HepG2 (cell line): ENCODE results near the gene CEP78. TPM values are rescaled to one million over a fixed set of nuclear protein-coding genes. Genes with fewer than 3 reads are reported as not detected.

Experiments
- ATAC-seq: fragments of 200-7000 bp; cut with Tn5 transposase; 3 replicates; pipeline ENCODE4 v1.9.1; 2020; ENCODE audit warnings: mild to moderate bottlenecking, moderate library complexity
- BruUV-seq: library from RNA; stranded (reverse); fragments of 400-500 nt; replicated peaks from 2 replicates; lab custom pipeline; 2021; lab: Mats Ljungman, UMichigan
- CTCF ChIA-PET: fragments of 300-600 bp; formaldehyde crosslinking; extraction: SDS; loops from one replicate; lab custom pipeline; 2021; ENCODE audit warnings: low total read pairs, inconsistent platforms, low intra/inter-chr PET ratio; lab: Yijun Ruan, JAX
- POLR2A ChIA-PET: fragments of 350-600 bp; sonication (Branson Sonifier 250); formaldehyde crosslinking; loops from one replicate; lab custom pipeline; 2020; ENCODE audit warnings: antibody characterized with exemption, inconsistent platforms; lab: Yijun Ruan, JAX
- DNase-seq: peaks from one replicate; pipeline ENCODE4 v3.0.0-alpha.2; 2015; ENCODE audit warnings: low spot score
- FAIRE-seq: peaks from 3 replicates; lab custom pipeline; 2011; peaks lifted over from hg19 to GRCh38; lab: Jason Lieb, UNC
- H2AFZ ChIP-seq: one replicate; pipeline ENCODE4 v1.6.1; 2011; ENCODE audit warnings: low read length, inconsistent platforms
- H3K27ac ChIP-seq: fragments of 300-600 bp; 3 replicates; pipeline ENCODE4 v1.8.0; 2011; ENCODE audit warnings: mixed run types, mild to moderate bottlenecking, mixed read lengths, low read length, inconsistent platforms; ENCODE audit not compliant: insufficient read depth; ENCODE audit errors: extremely low read length
- H3K27me3 ChIP-seq, 2 experiments: fragments of 200-600 bp in 1 of 2; 2 replicates in 1 of 2; 3 replicates in 1 of 2; pipeline versions ENCODE4 v1.6.0 to v1.8.0; 2011; ENCODE audit warnings: low read length in 2 of 2, mild to moderate bottlenecking in 2 of 2, moderate library complexity in 2 of 2, inconsistent platforms in 1 of 2; ENCODE audit not compliant: insufficient read depth in 2 of 2, control insufficient read depth in 1 of 2
- H3K36me3 ChIP-seq, 2 experiments: fragments of 200-600 bp in 1 of 2; replicated peaks in 1 of 2; 2 replicates in 1 of 2; 3 replicates in 1 of 2; pipeline versions ENCODE4 v1.5.1 to v1.8.0; 2011; ENCODE audit warnings: low read length in 2 of 2, inconsistent platforms in 1 of 2; ENCODE audit not compliant: insufficient read depth in 2 of 2, control insufficient read depth in 1 of 2
- H3K4me1 ChIP-seq: 2 replicates; pipeline ENCODE4 v1.5.1; 2012; ENCODE audit warnings: low read length, inconsistent platforms; ENCODE audit not compliant: insufficient read depth
- H3K4me2 ChIP-seq: 2 replicates; pipeline ENCODE4 v1.6.0; 2011; ENCODE audit warnings: low read depth, low read length, inconsistent platforms
- H3K4me3 ChIP-seq, 3 experiments: fragments of 200-600 bp in 1 of 3; sonication (generic), shearing (Covaris generic) in 1 of 3; replicated peaks in 1 of 3; 2 replicates each; pipeline ENCODE4 v1.5.1; 2011 to 2016; ENCODE audit warnings: low read length in 3 of 3, inconsistent platforms in 2 of 3, low read depth in 2 of 3, mild to moderate bottlenecking in 2 of 3, control low read depth in 1 of 3, mixed read lengths in 1 of 3; ENCODE audit not compliant: insufficient read depth in 1 of 3
- H3K79me2 ChIP-seq: one replicate; pipeline ENCODE4 v1.6.1; 2011; ENCODE audit warnings: low read length, inconsistent platforms; ENCODE audit not compliant: insufficient read depth
- H3K9ac ChIP-seq: 2 replicates; pipeline ENCODE4 v1.6.0; 2011; ENCODE audit warnings: mild to moderate bottlenecking, low read depth, low read length, inconsistent platforms; ENCODE audit not compliant: insufficient read depth
- H3K9me3 ChIP-seq: 2 replicates; pipeline ENCODE4 v1.5.1; 2012; ENCODE audit warnings: mild to moderate bottlenecking, low read length
- H4K20me1 ChIP-seq: 2 replicates; pipeline ENCODE4 v1.6.0; 2011; ENCODE audit warnings: inconsistent platforms, mild to moderate bottlenecking, low read length, moderate library complexity; ENCODE audit not compliant: insufficient read depth
- ADNP ChIP-seq: sonication (generic); formaldehyde crosslinking; IDR thresholded peaks from 2 replicates; pipeline ENCODE4 v1.4.0; 2020; ENCODE audit warnings: missing genetic modification reagents
- FOXP4 ChIP-seq: sonication (generic); formaldehyde crosslinking; IDR thresholded peaks from 2 replicates; pipeline ENCODE4 v1.4.0; 2020; ENCODE audit warnings: missing genetic modification reagents
- GRHL1 ChIP-seq: sonication (generic); formaldehyde crosslinking; conservative IDR thresholded peaks from 2 replicates; pipeline ENCODE4 v1.8.0; 2022; ENCODE audit warnings: missing genetic modification reagents
- KDM5A ChIP-seq: fragments of 200-600 bp; sonication (generic); IDR thresholded peaks from 2 replicates; pipeline ENCODE4 v1.7.0; 2018; ENCODE audit warnings: antibody characterized with exemption, mild to moderate bottlenecking, low read length, borderline replicate concordance
- MED1 ChIP-seq: sonication (generic); formaldehyde crosslinking; IDR thresholded peaks from 2 replicates; pipeline ENCODE4 v1.4.0; 2020; ENCODE audit warnings: missing genetic modification reagents
- PCBP1 ChIP-seq: fragments of 200-400 bp; formaldehyde crosslinking; IDR thresholded peaks from 2 replicates; pipeline ENCODE4 v1.6.1; 2017; ENCODE audit warnings: mild to moderate bottlenecking, low read depth, low read length, borderline replicate concordance
- PHF21A ChIP-seq: sonication (generic); formaldehyde crosslinking; IDR thresholded peaks from 2 replicates; pipeline ENCODE4 v1.5.0; 2020; ENCODE audit warnings: mild to moderate bottlenecking, missing genetic modification reagents
- RXRA ChIP-seq: sonication (generic); formaldehyde crosslinking; IDR thresholded peaks from 2 replicates; pipeline ENCODE4 v1.5.1; 2020; ENCODE audit warnings: missing genetic modification reagents
- SIN3B ChIP-seq: fragments of 150-350 bp; IDR thresholded peaks from 2 replicates; pipeline ENCODE4 v1.6.1; 2014; ENCODE audit warnings: low read length
- TCF12 ChIP-seq, 2 experiments: fragments of 450-650 bp in 1 of 2; sonication (generic) in 1 of 2; formaldehyde crosslinking in 1 of 2; IDR thresholded peaks; 2 replicates each; pipeline versions ENCODE4 v1.6.1 to v1.8.0; 2017 to 2022; ENCODE audit warnings: antibody characterized with exemption in 1 of 2, mild to moderate bottlenecking in 1 of 2, missing genetic modification reagents in 1 of 2, moderate library complexity in 1 of 2
- ZNF256 ChIP-seq: sonication (generic); formaldehyde crosslinking; conservative IDR thresholded peaks from 2 replicates; pipeline ENCODE4 v1.4.0; 2020; ENCODE audit warnings: missing genetic modification reagents
- ZNF333 ChIP-seq: sonication (generic); formaldehyde crosslinking; IDR thresholded peaks from 2 replicates; pipeline ENCODE4 v1.4.0; 2020; ENCODE audit warnings: mild to moderate bottlenecking, missing genetic modification reagents, borderline replicate concordance
- ZSCAN30 ChIP-seq: sonication (generic); formaldehyde crosslinking; IDR thresholded peaks from 2 replicates; pipeline ENCODE4 v1.5.0; 2020; ENCODE audit warnings: mild to moderate bottlenecking, missing genetic modification reagents
- WGBS: methylation state at CpG from one replicate; pipeline ENCODE4 v1.1.6; 2017; ENCODE audit warnings: low lambda C conversion rate; 5-methylcytosine and 5-hydroxymethylcytosine counted together
- in situ Hi-C: cut with HindIII; loops from 2 replicates; pipeline ENCODE4 v1.10.0; 2017; ENCODE audit warnings: low pct_unique_long_range_greater_than_20kb; ENCODE audit not compliant: extremely low pct_ligation_motif_present
- intact Hi-C: fragments of 100-400 bp; cut with micrococcal nuclease; formaldehyde crosslinking; loops from one replicate; pipeline ENCODE4 v1.10.0; 2022; ENCODE audit not compliant: unreplicated experiment
- polyA plus RNA-seq, 8 experiments: library from polyadenylated mRNA; depleted of rRNA in 3 of 8; stranded (reverse) in 7 of 8; unstranded in 1 of 8; fragments of >200 nt; fragmentation: Illumina TruSeq in 4 of 8; extraction: Trizol in 4 of 8; gene quantifications; 2 replicates each; pipeline versions ENCODE4 v1.2.1 to v1.2.3, GENCODE V29; 2011 to 2016; ENCODE audit warnings: low read depth in 4 of 8, missing spikeins in 1 of 8, mixed read lengths in 1 of 8; ENCODE audit not compliant: insufficient read depth in 1 of 8
- total RNA-seq, 5 experiments: library from RNA; depleted of rRNA; stranded (reverse); fragments of >200 nt; fragmentation: Illumina TruSeq; extraction: Trizol; gene quantifications; 2 replicates each; pipeline ENCODE4 v1.2.3, GENCODE V29; 2016; ENCODE audit warnings: low read depth in 1 of 5
- TF ChIP-seq, protein P1 (sequence below): sonication (generic); formaldehyde crosslinking; IDR thresholded peaks from 2 replicates; pipeline ENCODE4 v1.4.0; 2020; ENCODE audit warnings: missing genetic modification reagents
- TF ChIP-seq, protein P2 (sequence below): sonication (generic); formaldehyde crosslinking; conservative IDR thresholded peaks from 2 replicates; pipeline ENCODE4 v1.4.0; 2020; ENCODE audit warnings: missing genetic modification reagents
- TF ChIP-seq, protein P3 (sequence below): sonication (generic); formaldehyde crosslinking; IDR thresholded peaks from 2 replicates; pipeline ENCODE4 v1.4.0; 2020; ENCODE audit warnings: missing genetic modification reagents

Gene CEP78
- total and polyA plus RNA-seq, 2 of the 13 experiments (the other 11 are each of a cell fraction or from before 2014, with no cell fraction given): 5.1 to 30.8 TPM

- no peak for TF ChIP-seq KDM5A
Measured at GRCh38 chr9:78218890-78219289, 17.0 kb upstream of the CEP78 start (continued).

DNA sequence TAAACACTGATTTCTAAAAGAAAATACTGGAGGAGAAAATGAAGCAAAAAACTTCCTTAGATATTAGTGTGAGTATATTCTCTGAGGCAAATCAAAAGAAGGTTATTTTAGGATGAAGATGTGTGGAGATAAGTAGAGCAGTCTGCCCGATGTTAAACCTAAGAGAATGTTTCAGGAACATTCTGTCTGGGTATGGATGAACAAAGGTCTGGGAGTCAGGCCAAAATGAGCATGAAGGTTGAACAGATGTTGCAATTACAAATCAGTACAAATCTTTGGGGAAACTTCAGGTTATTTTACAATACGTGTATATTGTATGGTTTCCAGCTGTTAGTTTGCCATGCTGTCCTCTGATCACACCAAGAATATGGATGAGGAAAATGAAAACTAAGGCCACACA is 14.4 kb upstream of the CEP78 start:
- no peak overlapping the region for H3K27ac ChIP-seq
- FAIRE-seq: no peak
- H3K4me3 ChIP-seq: no peak overlapping the region
- ChIA-PET POLR2A (no interaction called here), CTCF (no interaction called here)
- no peak overlapping the region for H3K4me2 ChIP-seq
- 0% methylated on average over 2 of the region's 2 CpGs for WGBS
- no peaks in the 10 kb centered on the region for H3K36me3 ChIP-seq
- in situ Hi-C loops (no loop called here), intact Hi-C loops (no loop called here)
- H4K20me1 ChIP-seq: no peaks in the 10 kb centered on the region
- no peak for ATAC-seq
- no peaks in the 10 kb centered on the region for H3K79me2 ChIP-seq
- no peak for DNase-seq
- no peaks in the 10 kb centered on the region for H3K4me1 ChIP-seq
- BruUV-seq: no TSS peak
- H2AFZ ChIP-seq: no peak overlapping the region
- H3K27me3 ChIP-seq: 0 out of 5 replicates have a peak, but pooled peaks cover 0 to 5% of the 10 kb centered on the region in 2 experiments
- H3K9me3 ChIP-seq: no peaks in the 10 kb centered on the region
- H3K9ac ChIP-seq: no peak overlapping the region
- TF ChIP-seq PCBP1 (no peak), ADNP (no peak), ZSCAN30 (CRISPR knock-in tag) (no peak), PHF21A (CRISPR knock-in tag) (no peak), GRHL1 (no peak), MED1 (no peak), TCF12 (IDR thresholded peaks at IDR 0.05) (no peak), TCF12 (CRISPR knock-in tag; IDR thresholded peaks at IDR 0.05) (no peak), ZNF256 (no peak), RXRA (CRISPR knock-in tag) (no peak), FOXP4 (CRISPR knock-in tag) (no peak), SIN3B (no peak), ZNF333 (CRISPR knock-in tag) (no peak)
- TF ChIP-seq, protein P1, sequence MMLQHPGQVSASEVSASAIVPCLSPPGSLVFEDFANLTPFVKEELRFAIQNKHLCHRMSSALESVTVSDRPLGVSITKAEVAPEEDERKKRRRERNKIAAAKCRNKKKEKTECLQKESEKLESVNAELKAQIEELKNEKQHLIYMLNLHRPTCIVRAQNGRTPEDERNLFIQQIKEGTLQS (CRISPR knock-in tag): no peak
- TF ChIP-seq, protein P2, sequence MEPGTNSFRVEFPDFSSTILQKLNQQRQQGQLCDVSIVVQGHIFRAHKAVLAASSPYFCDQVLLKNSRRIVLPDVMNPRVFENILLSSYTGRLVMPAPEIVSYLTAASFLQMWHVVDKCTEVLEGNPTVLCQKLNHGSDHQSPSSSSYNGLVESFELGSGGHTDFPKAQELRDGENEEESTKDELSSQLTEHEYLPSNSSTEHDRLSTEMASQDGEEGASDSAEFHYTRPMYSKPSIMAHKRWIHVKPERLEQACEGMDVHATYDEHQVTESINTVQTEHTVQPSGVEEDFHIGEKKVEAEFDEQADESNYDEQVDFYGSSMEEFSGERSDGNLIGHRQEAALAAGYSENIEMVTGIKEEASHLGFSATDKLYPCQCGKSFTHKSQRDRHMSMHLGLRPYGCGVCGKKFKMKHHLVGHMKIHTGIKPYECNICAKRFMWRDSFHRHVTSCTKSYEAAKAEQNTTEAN: no peak
- TF ChIP-seq, protein P3, sequence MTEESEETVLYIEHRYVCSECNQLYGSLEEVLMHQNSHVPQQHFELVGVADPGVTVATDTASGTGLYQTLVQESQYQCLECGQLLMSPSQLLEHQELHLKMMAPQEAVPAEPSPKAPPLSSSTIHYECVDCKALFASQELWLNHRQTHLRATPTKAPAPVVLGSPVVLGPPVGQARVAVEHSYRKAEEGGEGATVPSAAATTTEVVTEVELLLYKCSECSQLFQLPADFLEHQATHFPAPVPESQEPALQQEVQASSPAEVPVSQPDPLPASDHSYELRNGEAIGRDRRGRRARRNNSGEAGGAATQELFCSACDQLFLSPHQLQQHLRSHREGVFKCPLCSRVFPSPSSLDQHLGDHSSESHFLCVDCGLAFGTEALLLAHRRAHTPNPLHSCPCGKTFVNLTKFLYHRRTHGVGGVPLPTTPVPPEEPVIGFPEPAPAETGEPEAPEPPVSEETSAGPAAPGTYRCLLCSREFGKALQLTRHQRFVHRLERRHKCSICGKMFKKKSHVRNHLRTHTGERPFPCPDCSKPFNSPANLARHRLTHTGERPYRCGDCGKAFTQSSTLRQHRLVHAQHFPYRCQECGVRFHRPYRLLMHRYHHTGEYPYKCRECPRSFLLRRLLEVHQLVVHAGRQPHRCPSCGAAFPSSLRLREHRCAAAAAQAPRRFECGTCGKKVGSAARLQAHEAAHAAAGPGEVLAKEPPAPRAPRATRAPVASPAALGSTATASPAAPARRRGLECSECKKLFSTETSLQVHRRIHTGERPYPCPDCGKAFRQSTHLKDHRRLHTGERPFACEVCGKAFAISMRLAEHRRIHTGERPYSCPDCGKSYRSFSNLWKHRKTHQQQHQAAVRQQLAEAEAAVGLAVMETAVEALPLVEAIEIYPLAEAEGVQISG (CRISPR knock-in tag): no peak
